Measurements from ENCODE around the gene SCEL.
"Not testable (repeated sequence)": the region's sequence is repeated elsewhere in the genome, so short reads cannot be mapped to it uniquely, and the experiment has no call there.

The SCEL gene

GRCh38 chr13:77535448-77535847 lies at the start of gene SCEL:
TSS of gene SCEL (plus strand) at chr13:77535706. CDS start at chr13:77555876, 20,170 bp downstream.
- DNase-seq (ENCODE audit: low read depth): no peak

DNA sequence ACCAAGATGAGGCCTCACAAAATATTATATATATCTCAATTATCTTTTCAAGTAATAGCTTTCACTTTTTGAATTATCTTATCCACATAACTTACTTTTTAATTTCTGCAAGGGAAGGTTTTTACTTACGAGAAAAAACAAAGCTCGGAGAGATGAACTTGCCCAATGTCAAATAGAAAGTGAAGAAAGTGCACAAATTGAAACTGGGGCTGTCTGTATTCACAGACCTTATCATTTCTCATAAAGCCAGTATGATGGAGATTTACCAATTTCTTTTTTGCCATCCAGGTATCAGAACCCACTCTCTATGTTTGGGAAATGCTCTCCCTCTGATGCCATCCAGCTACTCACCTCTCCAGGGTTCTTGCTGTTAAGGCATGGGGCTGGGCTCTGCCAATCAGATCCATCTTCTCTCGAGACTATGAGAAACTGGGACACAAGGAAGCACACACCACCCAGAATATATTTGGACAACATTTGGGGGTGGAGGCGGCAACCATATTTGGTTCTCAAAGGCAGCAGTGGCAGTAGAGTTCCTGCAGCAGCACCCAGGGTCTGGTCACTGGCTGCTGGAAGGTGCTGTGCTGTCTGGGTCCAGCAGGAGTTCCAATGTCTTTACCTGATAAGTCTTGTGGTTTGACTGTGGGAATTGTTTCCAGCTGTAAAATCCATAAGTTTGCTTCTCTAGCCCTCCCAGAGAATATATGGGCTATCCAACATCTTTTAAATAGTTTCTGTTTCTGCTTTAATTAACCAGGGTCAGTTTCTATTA lies 45.8 kb upstream of the SCEL start:
- no peak for DNase-seq (ENCODE audit: low read depth)

DNA sequence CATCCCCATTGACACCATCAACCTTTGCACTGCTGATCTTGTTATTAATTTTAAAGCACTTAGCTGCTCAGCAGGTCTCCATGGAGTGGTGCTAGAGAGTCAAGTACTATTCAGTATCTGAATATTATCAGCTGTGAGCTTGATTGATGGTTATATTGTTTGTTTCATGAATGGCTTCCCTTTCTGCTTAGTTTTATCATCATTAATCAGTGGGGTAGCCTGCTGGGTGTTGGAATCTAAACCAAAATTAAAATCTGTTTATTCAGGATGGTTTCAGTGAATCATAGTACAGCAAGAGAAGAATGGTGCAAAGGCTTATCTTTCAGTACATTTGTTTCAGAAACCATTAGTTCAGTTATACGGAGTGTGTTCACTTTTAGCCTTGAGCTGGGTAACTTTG lies 42.5 kb upstream of the SCEL start:
- DNase-seq (ENCODE audit: low read depth): no peak

- DNase-seq (ENCODE audit: low read depth): no peak
These were observed 41.3 kb upstream of the SCEL start for GRCh38 chr13:77494226-77494625.

- no peak for DNase-seq (ENCODE audit: low read depth)
These were observed 38.2 kb upstream of the SCEL start for GRCh38 chr13:77497350-77497749.

DNA sequence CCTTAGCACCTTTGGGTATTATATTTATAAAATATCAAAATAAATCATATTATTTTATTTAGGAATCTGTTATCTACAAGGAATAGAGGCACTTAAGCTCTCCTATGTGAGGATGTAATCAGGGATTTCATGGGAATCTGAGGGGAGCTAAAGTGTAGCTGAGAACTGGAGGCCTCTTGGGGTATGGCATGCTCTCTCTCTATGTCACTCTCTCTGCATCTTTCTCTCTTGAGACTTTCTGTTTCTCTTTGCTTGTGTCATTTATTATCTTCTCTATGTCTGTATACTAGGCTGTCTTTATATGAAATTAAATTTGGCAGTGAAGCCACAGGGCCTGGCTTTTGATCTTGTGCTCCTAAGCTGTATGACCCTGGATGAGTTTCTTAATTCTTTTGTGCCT lies 37.7 kb upstream of the SCEL start:
- DNase-seq (ENCODE audit: low read depth): no peak

DNA sequence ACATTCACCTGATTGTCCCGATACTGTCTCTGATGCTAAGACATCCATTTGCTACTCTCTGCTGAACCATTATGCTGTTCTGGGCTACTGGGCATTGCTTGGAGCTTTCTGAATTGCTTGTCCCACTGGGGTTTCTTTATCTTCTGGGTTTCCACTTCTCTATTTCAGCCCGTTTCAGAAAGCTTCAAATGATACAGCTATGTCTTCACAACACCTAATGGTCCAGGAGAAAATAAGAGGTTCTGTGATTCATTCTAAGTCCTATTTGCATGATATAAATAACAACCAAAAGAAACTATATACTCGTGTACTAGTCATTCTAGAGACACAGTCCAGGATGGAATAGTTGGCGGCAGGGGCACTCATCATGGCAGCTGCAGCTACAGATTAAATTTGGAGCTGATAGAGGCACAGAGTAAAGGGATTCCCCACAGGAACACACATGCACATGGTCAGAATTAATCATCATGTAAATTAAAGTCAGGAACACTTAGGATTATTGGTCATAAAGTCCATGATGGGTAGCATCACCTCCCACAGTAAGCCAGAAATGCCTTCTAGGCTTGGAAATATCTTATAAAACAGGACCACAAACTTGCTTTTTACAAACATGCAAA lies 33.3 kb upstream of the SCEL start:
- DNase-seq (ENCODE audit: low read depth): no peak

GRCh38 chr13:77503398-77503797 lies 32.1 kb upstream of the SCEL start:
- DNase-seq (ENCODE audit: low read depth): no peak

- DNase-seq (ENCODE audit: low read depth): no peak
These were observed 28.6 kb upstream of the SCEL start for GRCh38 chr13:77506874-77507273.

GRCh38 chr13:77507931-77508776 lies 27.4 kb upstream of the SCEL start:
- DNase-seq (ENCODE audit: low read depth): no peak

GRCh38 chr13:77508959-77509620 lies 26.4 kb upstream of the SCEL start:
- DNase-seq (ENCODE audit: low read depth): no peak

GRCh38 chr13:77510156-77510555 lies 25.4 kb upstream of the SCEL start:
- no peak for DNase-seq (ENCODE audit: low read depth)

DNA sequence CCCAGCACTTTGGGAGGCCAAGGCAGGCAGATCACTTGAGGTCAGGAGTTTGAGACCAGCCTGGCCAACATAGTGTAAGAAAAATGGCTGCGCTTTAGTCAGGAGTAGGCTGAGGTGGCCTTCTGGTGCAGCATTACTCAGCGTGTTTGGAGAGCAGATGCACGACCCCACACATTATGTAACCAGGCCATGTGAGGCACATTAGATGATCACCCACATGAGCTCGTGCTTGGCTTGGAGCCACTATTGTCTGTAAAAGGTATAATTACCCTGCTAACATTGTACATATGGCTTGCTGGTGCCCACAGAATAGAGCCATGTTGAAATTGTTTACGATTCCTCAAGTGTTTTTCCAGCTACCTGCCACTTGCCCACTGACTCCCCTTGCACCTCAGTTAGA lies 24.0 kb upstream of the SCEL start:
- no peak for DNase-seq (ENCODE audit: low read depth)

- DNase-seq (ENCODE audit: low read depth): no peak
These were observed 21.7 kb upstream of the SCEL start for GRCh38 chr13:77513719-77514335.

- DNase-seq (ENCODE audit: low read depth): no peak
These were observed 21.2 kb upstream of the SCEL start for GRCh38 chr13:77514336-77514726.

DNA sequence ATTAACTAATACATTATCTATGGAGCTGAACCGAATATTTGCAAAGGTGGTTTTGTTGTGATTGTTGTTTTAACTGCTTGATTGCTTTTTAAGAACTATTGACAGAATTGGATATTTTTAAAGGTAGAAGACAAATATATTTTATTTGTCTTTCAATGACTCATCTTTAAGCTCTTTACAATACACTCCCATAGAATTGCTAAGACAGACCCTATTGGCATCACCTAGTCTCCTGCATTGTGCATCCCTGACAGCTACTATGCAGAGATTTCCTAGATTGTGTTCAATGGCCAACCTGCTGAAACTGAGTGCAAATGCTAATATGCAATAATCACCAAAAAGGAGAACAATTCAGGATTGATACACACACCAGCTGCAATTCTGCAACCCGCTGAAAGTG lies 19.7 kb upstream of the SCEL start:
- DNase-seq (ENCODE audit: low read depth): no peak

- no peak for DNase-seq (ENCODE audit: low read depth)
These were observed 19.1 kb upstream of the SCEL start for GRCh38 chr13:77516342-77516789.

DNA sequence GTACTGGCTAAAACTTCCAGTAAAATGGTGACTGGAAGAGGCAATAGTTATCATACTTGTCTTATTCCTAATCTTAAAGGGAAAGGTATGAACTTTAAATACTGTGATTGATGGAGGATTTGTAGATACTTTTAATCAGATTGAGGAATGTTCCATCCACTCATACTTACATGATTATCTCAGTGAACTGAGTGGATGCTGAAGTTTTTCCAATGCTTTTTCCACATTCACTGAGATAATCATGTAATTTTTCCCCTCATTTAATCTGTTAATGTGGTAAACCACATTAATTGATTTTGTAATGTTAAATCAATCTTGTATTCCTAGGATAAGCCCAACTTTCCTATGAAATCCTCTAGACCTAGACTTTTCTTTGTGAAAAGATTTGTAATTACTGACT lies 17.2 kb upstream of the SCEL start:
- no peak for DNase-seq (ENCODE audit: low read depth)

- DNase-seq (ENCODE audit: low read depth): not testable (repeated sequence)
These were observed 16.1 kb upstream of the SCEL start for GRCh38 chr13:77519396-77519795.

DNA sequence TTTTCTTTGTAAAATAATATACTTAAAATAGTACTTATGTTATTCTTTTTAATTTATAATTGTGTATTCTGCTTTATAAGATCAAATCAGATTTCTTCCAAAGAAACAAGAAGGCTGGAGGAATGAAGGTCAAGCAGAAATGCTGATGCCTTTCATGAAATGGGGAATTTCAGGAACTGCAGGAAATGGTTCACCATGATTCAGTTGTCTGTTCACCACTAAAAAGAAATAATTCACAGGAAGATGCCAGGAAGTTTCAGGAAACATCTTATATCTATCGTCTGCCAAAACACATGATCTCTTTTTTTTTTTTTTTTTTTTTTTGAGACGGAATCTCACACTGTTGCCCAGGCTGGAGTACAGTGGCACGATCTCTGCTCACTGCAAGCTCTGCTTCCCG lies 15.7 kb upstream of the SCEL start:
- DNase-seq (ENCODE audit: low read depth): no peak

- DNase-seq (ENCODE audit: low read depth): no peak
These were observed 14.3 kb upstream of the SCEL start for GRCh38 chr13:77521194-77521593.
